ENCODE measurements around the gene SFRP2. TPM values are rescaled to one million over a fixed set of nuclear protein-coding genes. Genes with fewer than 3 reads are reported as not detected.

SFRP2 gene
- total RNA-seq, 3 donors from 2014 or later: 6.9 to 60.4 (median 54.1) TPM

DNA sequence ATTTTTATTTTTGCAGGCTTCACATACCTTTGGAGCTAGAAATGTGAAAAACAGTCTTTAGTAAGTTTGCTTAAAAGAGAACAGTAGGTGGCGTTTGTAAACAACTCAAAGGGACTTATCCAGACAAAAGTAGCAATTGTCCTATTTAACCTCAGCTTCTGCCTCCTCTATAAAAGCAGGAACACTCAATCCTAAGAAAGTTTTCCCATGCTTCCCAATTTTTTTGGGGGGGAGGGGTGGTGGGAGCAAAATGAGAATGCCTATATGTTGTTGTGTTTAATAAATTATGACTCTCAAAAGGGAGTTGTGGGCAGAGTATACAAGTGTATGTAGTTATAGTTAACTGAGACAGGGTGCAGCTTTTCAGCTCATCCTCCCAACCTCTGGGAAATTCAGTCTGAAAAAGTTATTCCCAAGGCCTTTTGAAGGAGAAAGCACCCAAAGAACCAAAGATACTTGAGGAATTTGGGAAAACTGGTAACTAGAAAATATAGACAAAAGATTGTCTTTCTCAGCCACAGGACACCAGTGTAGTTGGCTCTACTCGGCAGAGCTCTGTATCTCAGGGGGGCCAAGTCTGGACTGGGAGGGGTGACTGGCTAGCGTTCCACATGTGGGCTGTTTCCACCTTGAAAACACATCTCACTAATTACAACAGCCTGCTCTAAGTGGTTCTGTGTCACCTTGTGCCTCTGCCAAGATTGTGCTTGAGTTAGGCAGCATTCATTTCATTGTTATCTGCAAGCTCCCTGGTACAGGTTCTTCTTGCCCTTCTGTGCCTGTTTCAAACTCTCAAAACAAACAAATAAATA is 2.8 kb downstream of the SFRP2 start:
- H3K27me3 ChIP-seq: peaks cover 6 to 36% of the 10 kb centered on the region in 2 donors
- intact Hi-C loops (cut with DNase I; ENCODE audit: low total_unique reads): no loop called here

GRCh38 chr4:153784166-153784699 is 4.7 kb downstream of the SFRP2 start:
- DNase-seq (ENCODE audit: low spot score in 2 of 2): no peak
- no peaks in the 10 kb centered on the region for H3K4me1 ChIP-seq
- intact Hi-C loops (cut with DNase I; ENCODE audit: low total_unique reads): no loop called here
- H3K4me3 ChIP-seq: no peak overlapping the region
- H3K36me3 ChIP-seq: no peaks in the 10 kb centered on the region
- H3K27me3 ChIP-seq: peaks cover 0 to 17% of the 10 kb centered on the region in 2 donors
- TF ChIP-seq POLR2AphosphoS5 (IDR thresholded peaks at IDR 0.05) (no peak), POLR2A (IDR thresholded peaks at IDR 0.05) (no peak), CTCF (IDR thresholded peaks at IDR 0.05) (no peak)
- peak overlapping the region; percentile 3 to 48 for H3K27ac ChIP-seq
- no peaks in the 10 kb centered on the region for H3K9me3 ChIP-seq

More for the DNA sequence above, 2.8 kb downstream of the SFRP2 start:
- no peak for DNase-seq (ENCODE audit: low spot score in 2 of 2)
- Histone ChIP-seq H3K4me1 (no peaks in the 10 kb centered on the region), H3K36me3 (no peaks in the 10 kb centered on the region), H3K4me3 (peak overlapping the region in 2 of 3 donors; percentile 32 to 59), H3K9me3 (no peaks in the 10 kb centered on the region), H3K27ac (peak overlapping the region; percentile 19 to 52)
- TF ChIP-seq CTCF (IDR thresholded peaks at IDR 0.05): peak in 1 of 3 donors; percentile 37
- no peak for TF ChIP-seq POLR2AphosphoS5 (IDR thresholded peaks at IDR 0.05)

GRCh38 chr4:153782581-153782980 is 6.3 kb downstream of the SFRP2 start:
- TF ChIP-seq POLR2AphosphoS5 (IDR thresholded peaks at IDR 0.05) (no peak), CTCF (IDR thresholded peaks at IDR 0.05) (no peak), POLR2A (IDR thresholded peaks at IDR 0.05) (no peak)
- DNase-seq (ENCODE audit: low spot score in 2 of 2): no peak
- H3K27ac ChIP-seq: peak overlapping the region; percentile 31 to 62
- H3K4me1 ChIP-seq: no peaks in the 10 kb centered on the region
- peaks cover 0 to under 1% of the 10 kb centered on the region in 2 donors for H3K27me3 ChIP-seq
- no peaks in the 10 kb centered on the region for H3K9me3 ChIP-seq
- no peaks in the 10 kb centered on the region for H3K36me3 ChIP-seq
- intact Hi-C loops (cut with DNase I; ENCODE audit: low total_unique reads): no loop called here
- H3K4me3 ChIP-seq: no peak overlapping the region

DNA sequence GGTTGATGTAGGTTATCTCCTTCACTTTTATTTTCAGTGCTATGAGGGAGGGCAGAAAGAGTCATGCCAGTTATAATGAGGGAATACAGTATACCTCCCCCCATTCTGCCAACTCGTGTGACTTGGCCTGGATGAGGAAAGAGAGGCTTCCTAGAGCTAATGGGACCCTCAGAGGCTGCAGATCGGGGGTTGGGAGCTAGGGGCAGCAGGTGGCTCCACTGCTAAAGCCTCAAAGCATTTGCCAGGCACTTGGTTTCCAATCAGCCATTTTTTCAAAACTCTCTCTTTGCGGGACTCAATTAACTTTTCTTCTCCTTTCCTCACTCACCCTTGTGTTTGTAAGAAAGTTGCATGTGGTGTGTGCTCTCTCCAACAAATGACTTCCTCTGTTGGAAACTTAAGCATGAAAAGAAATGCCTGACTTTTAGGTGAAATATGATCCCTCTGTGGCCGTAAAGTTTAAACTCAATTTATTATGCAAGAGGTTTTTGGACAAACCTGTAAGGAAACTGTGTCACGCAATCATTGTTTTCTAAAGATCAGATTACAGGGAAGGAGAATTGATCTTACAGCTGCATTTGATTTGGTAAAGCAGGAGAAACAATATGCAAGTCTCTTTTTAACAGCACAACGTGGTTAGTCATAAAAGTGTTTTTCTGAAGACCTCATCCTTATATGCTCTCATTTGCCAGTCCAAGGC is 7.0 kb downstream of the SFRP2 start:
- intact Hi-C loops (cut with DNase I; ENCODE audit: low total_unique reads): no loop called here
- H3K27ac ChIP-seq: peak overlapping the region; percentile 31 to 80
- TF ChIP-seq CTCF (IDR thresholded peaks at IDR 0.05) (no peak), POLR2AphosphoS5 (IDR thresholded peaks at IDR 0.05) (no peak), POLR2A (IDR thresholded peaks at IDR 0.05) (no peak)
- no peaks in the 10 kb centered on the region for H3K27me3 ChIP-seq
- no peaks in the 10 kb centered on the region for H3K4me1 ChIP-seq
- H3K9me3 ChIP-seq: no peaks in the 10 kb centered on the region
- no peak overlapping the region for H3K4me3 ChIP-seq
- no peaks in the 10 kb centered on the region for H3K36me3 ChIP-seq
- no peak for DNase-seq (ENCODE audit: low spot score in 2 of 2)

GRCh38 chr4:153781280-153781679 is 7.6 kb downstream of the SFRP2 start:
- no peaks in the 10 kb centered on the region for H3K9me3 ChIP-seq
- no peaks in the 10 kb centered on the region for H3K4me1 ChIP-seq
- no peaks in the 10 kb centered on the region for H3K36me3 ChIP-seq
- H3K4me3 ChIP-seq: no peak overlapping the region
- H3K27me3 ChIP-seq: no peaks in the 10 kb centered on the region
- H3K27ac ChIP-seq: peak overlapping the region in 1 of 2 donors; percentile 80
- DNase-seq (ENCODE audit: low spot score in 2 of 2): no peak
- intact Hi-C loops (cut with DNase I; ENCODE audit: low total_unique reads): no loop called here
- TF ChIP-seq CTCF (IDR thresholded peaks at IDR 0.05): no peak
- no peak for TF ChIP-seq POLR2AphosphoS5 (IDR thresholded peaks at IDR 0.05)
- no peak for TF ChIP-seq POLR2A (IDR thresholded peaks at IDR 0.05)

All from breast epithelium (tissue), 4 donors.